ENCODE measurements around the gene DBN1. TPM values are rescaled to one million over a fixed set of nuclear protein-coding genes. Genes with fewer than 3 reads are reported as not detected.

Gene DBN1
- total RNA-seq, 4 donors from 2014 or later: 10.1 to 201 (median 17.4) TPM

DNA sequence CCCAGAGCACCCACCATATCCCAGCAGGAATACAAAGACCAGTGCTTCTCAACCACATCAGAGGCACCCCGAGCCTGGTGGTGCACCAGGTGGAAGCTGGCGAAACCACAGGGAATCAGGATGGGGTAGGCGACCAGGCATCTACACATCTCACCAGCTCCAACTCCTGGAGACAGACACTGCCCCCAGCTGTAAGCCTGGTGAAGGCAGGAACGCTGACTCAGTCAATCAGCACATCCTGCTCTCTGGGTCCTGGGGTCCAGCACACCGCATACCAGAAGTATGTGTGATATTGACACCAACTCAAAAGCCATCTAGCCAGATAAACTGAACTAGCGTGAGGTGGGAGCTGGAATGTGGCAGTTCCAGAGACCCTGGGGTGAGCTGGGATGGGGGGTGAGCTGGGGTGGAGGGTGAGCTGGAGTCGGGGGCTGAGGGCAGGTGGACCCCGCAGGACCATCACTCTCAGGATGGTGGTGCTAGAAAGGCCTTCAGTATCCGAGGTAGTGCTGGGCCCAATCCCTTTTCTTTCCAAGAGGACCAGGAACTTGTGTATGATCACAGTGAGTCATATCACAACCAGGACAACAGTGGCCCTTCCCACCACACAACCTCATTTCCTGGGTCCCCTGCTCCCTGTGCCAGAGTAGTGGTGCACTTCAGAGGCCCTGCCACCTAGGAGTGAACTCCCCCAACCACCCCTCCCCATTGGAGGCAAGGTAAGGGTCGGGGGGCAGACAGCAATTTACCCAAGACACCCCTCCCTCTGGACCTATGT lies 2.5 kb downstream of the DBN1 start:
- 78% methylated on average over 10 of the region's 10 CpGs; no CpG with 5 or more reads in 1 of the 2 donors for WGBS, 2 donors (ENCODE audit: low coverage in 1 of 2)
- Histone ChIP-seq H3K36me3 (no peaks in the 10 kb centered on the region), H3K4me3 (no peak overlapping the region), H3K27me3 (peaks cover 14% of the 10 kb centered on the region), H3K9me3 (no peaks in the 10 kb centered on the region), H3K4me1 (peaks cover 11 to 30% (median 16%) of the 10 kb centered on the region in 4 donors), H3K27ac (peak overlapping the region in 1 of 4 donors; percentile 91)
- DNase-seq: no peak
- intact Hi-C loops (cut with DNase I; ENCODE audit: low total_unique reads) (no loop called here), in situ Hi-C loops (cut with MboI; ENCODE audit: low pct_ligation_motif_present in 1 of 4, low pct_unique_long_range_greater_than_20kb in 1 of 4, low sequenced_read_pairs in 3 of 4) (loop anchor here in 1 of 4 donors (25.0 kb wide), 1 partner anchor 159 kb away; the partner anchor contains the start of genes MXD3, PRELID1 and RAB24)
- TF ChIP-seq, protein P1, sequence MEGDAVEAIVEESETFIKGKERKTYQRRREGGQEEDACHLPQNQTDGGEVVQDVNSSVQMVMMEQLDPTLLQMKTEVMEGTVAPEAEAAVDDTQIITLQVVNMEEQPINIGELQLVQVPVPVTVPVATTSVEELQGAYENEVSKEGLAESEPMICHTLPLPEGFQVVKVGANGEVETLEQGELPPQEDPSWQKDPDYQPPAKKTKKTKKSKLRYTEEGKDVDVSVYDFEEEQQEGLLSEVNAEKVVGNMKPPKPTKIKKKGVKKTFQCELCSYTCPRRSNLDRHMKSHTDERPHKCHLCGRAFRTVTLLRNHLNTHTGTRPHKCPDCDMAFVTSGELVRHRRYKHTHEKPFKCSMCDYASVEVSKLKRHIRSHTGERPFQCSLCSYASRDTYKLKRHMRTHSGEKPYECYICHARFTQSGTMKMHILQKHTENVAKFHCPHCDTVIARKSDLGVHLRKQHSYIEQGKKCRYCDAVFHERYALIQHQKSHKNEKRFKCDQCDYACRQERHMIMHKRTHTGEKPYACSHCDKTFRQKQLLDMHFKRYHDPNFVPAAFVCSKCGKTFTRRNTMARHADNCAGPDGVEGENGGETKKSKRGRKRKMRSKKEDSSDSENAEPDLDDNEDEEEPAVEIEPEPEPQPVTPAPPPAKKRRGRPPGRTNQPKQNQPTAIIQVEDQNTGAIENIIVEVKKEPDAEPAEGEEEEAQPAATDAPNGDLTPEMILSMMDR (IDR thresholded peaks at IDR 0.05): no peak
- TF ChIP-seq EP300 (IDR thresholded peaks at IDR 0.05; ENCODE audit: low read depth) (no peak), POLR2AphosphoS5 (IDR thresholded peaks at IDR 0.05) (no peak), POLR2A (IDR thresholded peaks at IDR 0.05) (no peak)

DNA sequence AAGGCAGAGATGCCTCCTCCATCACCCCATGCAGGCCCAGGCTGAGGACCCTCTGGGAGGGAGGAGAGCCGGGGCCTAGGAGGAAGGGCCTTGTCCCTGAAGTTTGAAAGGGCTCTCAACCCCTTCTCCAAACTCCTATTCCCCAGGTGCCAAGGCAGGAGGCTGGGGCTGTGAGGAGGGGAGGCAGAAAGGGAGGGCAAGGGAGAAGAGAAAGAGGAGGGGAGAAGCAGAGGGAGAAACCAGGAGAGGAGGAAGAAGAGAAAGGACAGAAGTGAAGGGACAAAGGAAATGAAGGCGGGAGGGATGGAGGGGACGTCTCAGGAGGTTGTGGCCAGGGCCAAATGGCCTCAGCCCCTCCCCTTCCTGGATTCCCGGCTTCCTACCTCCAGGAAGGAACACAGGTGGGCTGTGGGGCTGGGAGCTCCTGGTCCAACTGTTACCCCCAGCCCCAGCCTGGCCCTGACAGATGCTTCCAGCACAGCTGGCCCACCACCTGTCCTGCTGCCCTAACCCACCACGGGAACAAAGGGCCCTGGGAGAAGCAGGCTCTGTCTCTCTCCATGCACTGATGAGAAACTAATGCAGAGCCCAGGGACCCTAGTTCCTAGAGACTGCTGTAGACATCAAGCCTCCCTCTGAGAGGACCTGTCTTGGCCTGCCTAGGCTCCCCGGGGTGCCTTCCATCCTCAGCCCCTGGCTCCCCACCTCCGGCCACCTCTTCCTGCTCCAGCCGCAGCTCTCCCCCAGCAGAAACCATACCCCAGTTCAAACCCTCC lies 3.5 kb downstream of the DBN1 start:
- no peak for DNase-seq
- peaks cover 14% of the 10 kb centered on the region for H3K27me3 ChIP-seq
- intact Hi-C loops (cut with DNase I; ENCODE audit: low total_unique reads): no loop called here
- H3K4me1 ChIP-seq: peaks cover 11 to 24% (median 16%) of the 10 kb centered on the region in 4 donors
- H3K27ac ChIP-seq: peak overlapping the region in 1 of 4 donors; percentile 37
- H3K4me3 ChIP-seq: no peak overlapping the region
- in situ Hi-C loops (cut with MboI; ENCODE audit: low pct_ligation_motif_present in 1 of 4, low pct_unique_long_range_greater_than_20kb in 1 of 4, low sequenced_read_pairs in 3 of 4): loop anchor here in 1 of 4 donors (25.0 kb wide), 1 partner anchor 158 kb away; the partner anchor contains the start of genes MXD3, PRELID1 and RAB24
- no peaks in the 10 kb centered on the region for H3K36me3 ChIP-seq
- WGBS, 2 donors (ENCODE audit: low coverage in 1 of 2): 47 to 73% methylated on average over 4 to 8 of the region's 8 CpGs
- H3K9me3 ChIP-seq: no peaks in the 10 kb centered on the region
- TF ChIP-seq POLR2A (IDR thresholded peaks at IDR 0.05): no peak
- TF ChIP-seq POLR2AphosphoS5 (IDR thresholded peaks at IDR 0.05): no peak
- TF ChIP-seq EP300 (IDR thresholded peaks at IDR 0.05; ENCODE audit: low read depth): no peak
- TF ChIP-seq, protein P1 (IDR thresholded peaks at IDR 0.05): no peak

DNA sequence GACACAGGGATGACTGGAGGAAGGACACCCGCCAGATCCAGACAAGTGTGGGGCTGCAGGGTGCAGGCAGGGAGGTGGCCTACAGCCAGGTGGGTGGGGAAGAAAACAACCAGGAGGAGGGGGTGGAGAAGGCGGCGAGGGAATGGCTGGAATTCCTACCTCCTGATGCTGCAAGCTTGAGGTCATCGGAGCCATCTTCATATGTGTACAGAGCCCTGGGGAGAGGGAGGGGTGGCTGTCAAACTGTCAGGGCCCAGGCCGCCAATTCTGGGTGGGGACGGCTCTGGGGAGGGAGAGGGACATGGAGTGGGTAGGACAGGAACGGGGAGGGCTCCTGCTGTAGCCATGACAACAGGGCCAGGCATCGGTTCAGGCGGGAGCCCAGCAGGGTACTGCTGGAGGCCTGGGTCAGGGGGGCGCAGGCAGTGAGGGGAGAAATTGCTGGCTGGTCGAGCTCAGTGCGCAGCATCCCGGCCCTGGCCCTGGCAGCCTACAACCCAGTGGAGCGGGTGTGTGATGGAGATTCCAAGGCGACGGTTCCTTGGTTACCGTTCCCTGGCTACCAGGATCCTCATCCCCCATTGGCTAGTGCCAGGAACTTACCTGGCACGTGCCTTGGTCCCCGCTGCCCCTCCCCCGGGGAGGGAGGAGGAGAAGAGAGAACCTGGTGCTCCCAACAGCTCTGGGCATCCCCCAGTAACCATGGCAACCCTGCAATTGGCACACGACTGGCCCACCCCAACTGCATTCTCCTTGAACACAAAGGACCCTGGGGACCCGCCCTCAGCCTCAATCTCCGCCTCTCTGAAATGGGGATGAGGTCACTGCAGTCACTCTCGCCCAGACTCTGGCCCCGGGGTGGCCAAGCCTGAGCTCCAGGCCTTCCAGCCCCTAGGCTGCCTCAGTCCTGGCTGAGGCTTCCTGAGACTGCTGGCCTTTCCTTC lies 4.5 kb downstream of the DBN1 start:
- 66% methylated on average over 24 of the region's 25 CpGs; no CpG with 5 or more reads in 1 of the 2 donors for WGBS, 2 donors (ENCODE audit: low coverage in 1 of 2)
- no peak for TF ChIP-seq POLR2AphosphoS5 (IDR thresholded peaks at IDR 0.05)
- no peak for TF ChIP-seq POLR2A (IDR thresholded peaks at IDR 0.05)
- TF ChIP-seq EP300 (IDR thresholded peaks at IDR 0.05; ENCODE audit: low read depth): no peak
- TF ChIP-seq, protein P1 (IDR thresholded peaks at IDR 0.05): no peak
- H3K27me3 ChIP-seq: peaks cover 11% of the 10 kb centered on the region
- H3K9me3 ChIP-seq: no peaks in the 10 kb centered on the region
- H3K36me3 ChIP-seq: no peaks in the 10 kb centered on the region
- peaks cover 11 to 23% (median 16%) of the 10 kb centered on the region in 4 donors for H3K4me1 ChIP-seq
- in situ Hi-C loops (cut with MboI; ENCODE audit: low pct_ligation_motif_present in 1 of 4, low pct_unique_long_range_greater_than_20kb in 1 of 4, low sequenced_read_pairs in 3 of 4) (loop anchor here in 1 of 4 donors (25.0 kb wide), 1 partner anchor 157 kb away; the partner anchor contains the start of genes MXD3, PRELID1 and RAB24), intact Hi-C loops (cut with DNase I; ENCODE audit: low total_unique reads) (no loop called here)
- peak overlapping the region in 1 of 4 donors; percentile 37 for H3K27ac ChIP-seq
- no peak for DNase-seq
- no peak overlapping the region for H3K4me3 ChIP-seq

Measured in transverse colon (tissue), 4 donors.